NT2/D1 (cell line): ENCODE results near the gene XG.

Experiments used
- SUZ12 ChIP-seq: IDR thresholded peaks from 2 replicates; pipeline ENCODE4 v1.6.1; 2011; ENCODE audit not compliant: insufficient read length, insufficient read depth; ENCODE audit errors: extremely low read depth
- YY1 ChIP-seq: IDR thresholded peaks from 2 replicates; pipeline ENCODE4 v1.6.1; 2011; ENCODE audit not compliant: insufficient read length, insufficient read depth

GRCh38 chrX:2811271-2811670 lies 59.4 kb downstream of the XG start:
- TF ChIP-seq YY1, result no peak
- TF ChIP-seq SUZ12, result no peak
